Smooth muscle cell (in vitro differentiated cells): ENCODE data around the gene ITGA3. TPM values are rescaled to one million over a fixed set of nuclear protein-coding genes. Genes with fewer than 3 reads are reported as not detected.
A peak's percentile ranks its signal among the peaks of the same experiment; 100 is the strongest.

Experiments used
- DNase-seq: peaks from one replicate; lab custom pipeline; 2025; ENCODE audit not compliant: unreplicated experiment; lab: John Stamatoyannopoulos, UW
- H2AFZ ChIP-seq: fragments of 200-600 bp; sonication (generic); 2 replicates; pipeline ENCODE4 v1.6.0; 2016; ENCODE audit warnings: antibody characterized with exemption, low read depth, mild to moderate bottlenecking
- H3F3A ChIP-seq: fragments of 200-600 bp; sonication (generic); 2 replicates; pipeline ENCODE4 v1.6.0; 2017; ENCODE audit warnings: antibody characterized with exemption, low read depth
- H3K27ac ChIP-seq: fragments of 200-600 bp; sonication (generic); 2 replicates; pipeline ENCODE4 v1.5.1; 2016; ENCODE audit warnings: low read depth, mild to moderate bottlenecking
- H3K27me3 ChIP-seq: fragments of 200-600 bp; sonication (generic); 2 replicates; pipeline ENCODE4 v1.6.1; 2016; ENCODE audit warnings: low read depth, mild to moderate bottlenecking
- H3K36me3 ChIP-seq: fragments of 200-600 bp; sonication (generic); 2 replicates; pipeline ENCODE4 v1.5.1; 2016; ENCODE audit warnings: low read depth
- H3K4me1 ChIP-seq: fragments of 200-600 bp; sonication (generic); 2 replicates; pipeline ENCODE4 v1.5.1; 2016; ENCODE audit warnings: low read depth
- H3K4me2 ChIP-seq: fragments of 200-600 bp; sonication (generic); 2 replicates; pipeline ENCODE4 v1.6.0; 2016; ENCODE audit warnings: mild to moderate bottlenecking
- H3K4me3 ChIP-seq: fragments of 200-600 bp; sonication (generic); 2 replicates; pipeline ENCODE4 v1.5.1; 2016; ENCODE audit warnings: mild to moderate bottlenecking
- H3K79me2 ChIP-seq: fragments of 200-600 bp; sonication (generic); 2 replicates; pipeline ENCODE4 v1.6.0; 2016; ENCODE audit warnings: low read depth, mild to moderate bottlenecking
- H3K9ac ChIP-seq: fragments of 200-600 bp; sonication (generic); 2 replicates; pipeline ENCODE4 v1.6.0; 2016; ENCODE audit warnings: low read depth
- H3K9me3 ChIP-seq: fragments of 200-600 bp; sonication (generic); replicated peaks from 2 replicates; pipeline ENCODE4 v1.5.1; 2016; ENCODE audit warnings: low read depth
- H4K20me1 ChIP-seq: fragments of 200-600 bp; sonication (generic); 2 replicates; pipeline ENCODE4 v1.6.0; 2016; ENCODE audit warnings: low read depth
- CTCF ChIP-seq: fragments of 200-600 bp; sonication (generic); IDR thresholded peaks from 2 replicates; pipeline ENCODE4 v1.5.1; 2017; ENCODE audit warnings: borderline replicate concordance, mild to moderate bottlenecking, antibody characterized with exemption; ENCODE audit not compliant: insufficient read depth, poor library complexity, severe bottlenecking
- WGBS: methylation state at CpG from one replicate; pipeline ENCODE4 v1.1.7; 2016; ENCODE audit warnings: low lambda C conversion rate; 5-methylcytosine and 5-hydroxymethylcytosine counted together
- polyA plus RNA-seq: library from polyadenylated mRNA; unstranded; fragments of >200 nt; fragmentation: Nextera tagmentation; extraction: Ambion mirVana; gene quantifications from 2 replicates; pipeline ENCODE4 v1.2.1, GENCODE V29; 2016
- total RNA-seq: library from RNA; depleted of rRNA; stranded (reverse); fragments of >200 nt; gene quantifications from 2 replicates; pipeline ENCODE4 v1.2.3, GENCODE V29; 2014

Gene ITGA3
- total and polyA plus RNA-seq, 2 experiments from 2014 or later = 30.0 to 44.7 TPM

DNA sequence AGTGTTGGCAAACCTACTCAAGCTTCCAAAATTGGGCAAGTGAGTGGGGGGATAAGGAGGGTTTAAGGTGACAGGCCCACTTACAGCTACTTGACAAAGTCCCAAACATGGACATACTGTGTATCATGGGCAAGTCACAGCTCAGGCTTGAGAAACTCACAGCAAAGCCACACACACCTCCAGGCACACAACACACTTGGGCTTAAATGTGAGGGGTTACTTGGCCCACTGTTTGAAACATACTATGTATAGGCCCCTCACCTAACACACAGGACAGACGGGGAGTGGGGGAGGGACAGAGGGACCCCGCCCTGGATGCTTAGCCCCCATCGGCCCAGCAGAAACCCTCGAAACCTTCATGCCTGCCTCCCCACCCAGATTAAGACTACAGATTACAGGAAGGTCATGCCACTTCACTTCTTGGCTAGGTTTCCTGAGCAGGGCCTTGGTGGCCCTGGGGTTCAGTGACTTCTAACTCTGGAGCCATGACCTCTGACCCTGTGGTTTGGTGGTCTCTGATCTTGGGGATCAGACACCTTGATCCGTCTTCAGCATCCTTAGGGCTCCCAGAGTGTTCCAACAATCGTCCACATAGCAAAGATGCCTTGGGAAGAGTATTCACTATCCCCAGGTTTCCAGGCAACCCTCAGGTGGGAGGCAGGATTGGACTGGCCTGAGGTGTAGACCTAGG is 76.3 kb downstream of the ITGA3 start:
- Histone ChIP-seq H2AFZ (no peak overlapping the region), H3K79me2 (no peaks in the 10 kb centered on the region), H3K36me3 (no peaks in the 10 kb centered on the region), H4K20me1 (peaks cover 25% of the 10 kb centered on the region), H3K4me1 (peaks cover 21% of the 10 kb centered on the region), H3K9ac (no peak overlapping the region), H3K4me2 (no peak overlapping the region), H3F3A (peaks cover 14% of the 10 kb centered on the region), H3K27me3 (no peaks in the 10 kb centered on the region), H3K9me3 (no peaks in the 10 kb centered on the region), H3K27ac (peak overlapping the region; percentile 43), H3K4me3 (no peak overlapping the region)
- TF ChIP-seq CTCF = no peak
- DNase-seq = no peak
- WGBS = 95% methylated on average over 6 of the region's 6 CpGs

DNA sequence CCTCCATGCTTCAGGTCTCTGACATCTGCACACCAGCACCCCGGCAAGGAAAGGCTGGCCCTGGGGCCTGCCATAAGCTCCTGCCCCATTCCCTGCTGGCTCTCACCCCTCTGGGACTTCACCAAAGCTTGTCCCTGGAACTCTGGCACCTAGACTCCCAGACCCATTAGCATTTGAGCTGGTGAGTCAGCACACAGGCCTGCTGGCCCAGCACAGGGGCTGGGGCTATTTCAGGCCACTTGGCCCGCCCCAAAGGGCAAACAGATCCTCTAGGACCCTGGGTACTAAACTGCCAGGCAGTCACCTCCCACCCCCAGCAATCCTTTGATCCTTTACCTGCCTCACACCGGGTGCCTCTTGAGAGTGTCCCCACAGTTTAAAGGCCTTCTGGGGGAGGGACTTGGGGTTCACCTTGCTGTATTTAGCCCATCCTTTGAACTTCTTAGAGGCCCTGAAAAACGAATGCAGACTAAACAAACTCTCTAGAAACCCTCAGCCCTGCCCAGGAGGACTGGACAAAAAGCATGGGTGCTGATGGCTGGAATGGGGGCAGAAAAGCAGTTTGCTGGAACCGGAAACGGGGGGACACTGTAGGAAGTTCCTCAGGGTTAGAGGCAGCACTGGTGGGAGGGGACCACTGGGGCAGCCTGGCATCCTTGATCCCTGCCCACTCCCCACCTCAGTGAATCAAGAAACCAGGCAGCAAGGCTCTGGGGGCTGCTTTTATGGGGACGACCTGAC is 77.3 kb downstream of the ITGA3 start:
- no peak overlapping the region for H3K4me3 ChIP-seq
- H3F3A ChIP-seq = peaks cover 14% of the 10 kb centered on the region
- H3K9me3 ChIP-seq = no peaks in the 10 kb centered on the region
- peaks cover 34% of the 10 kb centered on the region for H4K20me1 ChIP-seq
- H3K4me1 ChIP-seq = peaks cover 17% of the 10 kb centered on the region
- H3K36me3 ChIP-seq = no peaks in the 10 kb centered on the region
- no peaks in the 10 kb centered on the region for H3K27me3 ChIP-seq
- no peaks in the 10 kb centered on the region for H3K79me2 ChIP-seq
- 29% methylated on average over 7 of the region's 7 CpGs for WGBS
- H3K4me2 ChIP-seq = no peak overlapping the region
- H2AFZ ChIP-seq = no peak overlapping the region
- peak overlapping the region; percentile 43 for H3K27ac ChIP-seq
- H3K9ac ChIP-seq = no peak overlapping the region
- no peak for DNase-seq
- TF ChIP-seq CTCF = no peak

GRCh38 chr17:50133769-50134099 is 77.8 kb downstream of the ITGA3 start:
- Histone ChIP-seq H3K9ac (no peak overlapping the region), H3F3A (peaks cover 14% of the 10 kb centered on the region), H2AFZ (no peak overlapping the region), H3K9me3 (no peaks in the 10 kb centered on the region), H3K4me1 (peaks cover 12% of the 10 kb centered on the region), H3K36me3 (no peaks in the 10 kb centered on the region), H3K27ac (peak overlapping the region; percentile 43), H4K20me1 (peaks cover 39% of the 10 kb centered on the region), H3K4me3 (no peak overlapping the region), H3K4me2 (no peak overlapping the region), H3K79me2 (no peaks in the 10 kb centered on the region), H3K27me3 (no peaks in the 10 kb centered on the region)
- DNase-seq = no peak
- WGBS = 33% methylated on average over 15 of the region's 16 CpGs
- TF ChIP-seq CTCF = no peak
